ENCODE data around the gene FAR2. TPM values are rescaled to one million over a fixed set of nuclear protein-coding genes. Genes with fewer than 3 reads are reported as not detected.

The FAR2 gene
- total and polyA plus RNA-seq, 2 donors (not counting 3 experiments of a cell fraction or from before 2014, with no cell fraction given) = 32.3 to 61.7 TPM

DNA sequence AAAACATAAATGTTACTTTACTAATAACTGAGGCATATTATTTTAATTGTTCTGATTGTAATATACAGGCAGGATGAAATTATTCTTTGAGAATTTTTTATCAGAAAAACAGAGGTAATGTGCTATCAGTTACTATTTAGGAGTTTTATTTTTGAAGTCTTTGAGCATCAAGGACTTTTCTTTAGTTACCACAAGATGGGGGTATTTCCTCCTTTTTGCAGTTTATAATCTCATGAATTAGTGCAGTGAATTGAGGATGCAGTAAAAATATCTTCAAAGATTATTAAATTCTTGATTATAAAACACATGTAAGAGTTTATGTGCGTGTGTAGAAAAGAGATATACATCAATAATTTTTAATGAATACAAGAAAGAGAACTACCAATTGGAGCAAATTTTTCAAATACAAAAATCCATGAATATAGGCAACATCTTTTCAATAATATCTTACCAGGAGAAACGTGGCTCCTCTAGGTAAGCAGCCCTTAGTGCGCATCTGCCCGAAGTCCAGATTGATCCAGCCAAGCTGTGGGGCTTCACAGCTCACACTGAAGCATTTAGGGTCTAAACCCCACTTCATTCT, 160.3 kb downstream of the FAR2 start:
- TF ChIP-seq, protein P1, sequence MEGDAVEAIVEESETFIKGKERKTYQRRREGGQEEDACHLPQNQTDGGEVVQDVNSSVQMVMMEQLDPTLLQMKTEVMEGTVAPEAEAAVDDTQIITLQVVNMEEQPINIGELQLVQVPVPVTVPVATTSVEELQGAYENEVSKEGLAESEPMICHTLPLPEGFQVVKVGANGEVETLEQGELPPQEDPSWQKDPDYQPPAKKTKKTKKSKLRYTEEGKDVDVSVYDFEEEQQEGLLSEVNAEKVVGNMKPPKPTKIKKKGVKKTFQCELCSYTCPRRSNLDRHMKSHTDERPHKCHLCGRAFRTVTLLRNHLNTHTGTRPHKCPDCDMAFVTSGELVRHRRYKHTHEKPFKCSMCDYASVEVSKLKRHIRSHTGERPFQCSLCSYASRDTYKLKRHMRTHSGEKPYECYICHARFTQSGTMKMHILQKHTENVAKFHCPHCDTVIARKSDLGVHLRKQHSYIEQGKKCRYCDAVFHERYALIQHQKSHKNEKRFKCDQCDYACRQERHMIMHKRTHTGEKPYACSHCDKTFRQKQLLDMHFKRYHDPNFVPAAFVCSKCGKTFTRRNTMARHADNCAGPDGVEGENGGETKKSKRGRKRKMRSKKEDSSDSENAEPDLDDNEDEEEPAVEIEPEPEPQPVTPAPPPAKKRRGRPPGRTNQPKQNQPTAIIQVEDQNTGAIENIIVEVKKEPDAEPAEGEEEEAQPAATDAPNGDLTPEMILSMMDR (IDR thresholded peaks at IDR 0.05; ENCODE audit: extremely low read depth in 1 of 2, insufficient read depth in 1 of 2, low read depth in 1 of 2, low read length in 2 of 2) = peak; percentile 5 to 12
- no peak for TF ChIP-seq FOS (IDR thresholded peaks at IDR 0.05; ENCODE audit: borderline replicate concordance, insufficient read depth, low read length)
- TF ChIP-seq MYC (IDR thresholded peaks at IDR 0.05; ENCODE audit: low read depth, low read length) = no peak
- no peak for TF ChIP-seq EZH2 (IDR thresholded peaks at IDR 0.05; ENCODE audit: borderline replicate concordance, low read depth, low read length, severe bottlenecking)
- H4K20me1 ChIP-seq (replicated peaks; ENCODE audit: control insufficient read depth, extremely low read depth, insufficient read depth, low read length) = no peaks in the 10 kb centered on the region
- H3K9me1 ChIP-seq (replicated peaks; ENCODE audit: control insufficient read depth, extremely low read depth, insufficient read depth, low read length) = no peaks in the 10 kb centered on the region
- H3K27me3 ChIP-seq (ENCODE audit: control insufficient read depth in 2 of 2, insufficient read depth in 2 of 2, low read length in 2 of 2) = no peaks in the 10 kb centered on the region
- H3K36me3 ChIP-seq (ENCODE audit: control insufficient read depth in 2 of 2, extremely low read depth in 1 of 2, insufficient read depth in 2 of 2, low read length in 2 of 2) = peaks cover 2 to 11% of the 10 kb centered on the region in 2 experiments
- no peak overlapping the region for H3K4me3 ChIP-seq (replicated peaks in 1 of 3; ENCODE audit: insufficient read depth in 1 of 3, low read depth in 1 of 3, low read length in 3 of 3)
- H3K4me1 ChIP-seq (ENCODE audit: control insufficient read depth, extremely low read depth, insufficient read depth, low read length) = no peaks in the 10 kb centered on the region
- no peak overlapping the region for H3K27ac ChIP-seq (ENCODE audit: insufficient read depth, low read depth, low read length)
- H3K9me3 ChIP-seq (replicated peaks; ENCODE audit: control insufficient read depth, insufficient read depth, low read length) = no peaks in the 10 kb centered on the region
- no peak overlapping the region for H3K9ac ChIP-seq (replicated peaks; ENCODE audit: extremely low read depth, insufficient read depth, low read length)
- no peak overlapping the region for H3K4me2 ChIP-seq (ENCODE audit: insufficient read depth, low read length)
- dilution Hi-C loops (cut with MboI; ENCODE audit: extremely low pct_ligation_motif_present, low sequenced_read_pairs) = no loop called here
- intact Hi-C loops (cut with micrococcal nuclease) = loop anchor here (10.0 kb wide), 1 partner anchor 205 kb away; no protein-coding TSS in a partner anchor
- DNase-seq (ENCODE audit: low read depth, low spot score) = peak; percentile 8
- ChIA-PET CTCF (interaction anchor here (0.8 to 2.3 kb wide), 3 partner anchors 9 to 236 kb away, joined by 3 to 11 read pairs (median 7); no protein-coding TSS in a partner anchor), POLR2A (no interaction called here)
- no peak for FAIRE-seq
- BruUV-seq (replicated peaks) = no TSS peak
- no peaks in the 10 kb centered on the region for H3K79me2 ChIP-seq (ENCODE audit: control insufficient read depth, insufficient read depth, low read length)
- no peak overlapping the region for H2AFZ ChIP-seq (ENCODE audit: low read depth, low read length)

DNA sequence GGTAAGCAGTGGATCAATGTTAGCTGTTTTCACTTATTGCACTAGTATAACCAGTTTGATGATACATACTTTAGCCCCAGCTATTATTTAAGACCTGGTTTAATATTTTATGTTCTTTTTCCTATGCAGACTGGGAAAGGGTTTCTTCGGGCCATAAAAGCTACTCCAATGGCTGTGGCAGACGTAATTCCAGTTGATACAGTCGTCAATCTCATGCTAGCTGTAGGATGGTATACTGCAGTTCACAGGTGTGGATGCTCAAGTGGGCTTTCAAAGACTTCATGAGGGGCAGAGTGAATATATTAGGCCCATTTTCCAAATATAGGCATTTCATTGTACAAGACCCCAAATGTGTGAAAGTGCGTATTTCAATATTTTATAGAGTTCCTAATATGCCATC, 161.8 kb downstream of the FAR2 start:
- ChIA-PET CTCF (no interaction called here), POLR2A (no interaction called here)
- FAIRE-seq = no peak
- no peak overlapping the region for H2AFZ ChIP-seq (ENCODE audit: low read depth, low read length)
- no peak overlapping the region for H3K4me3 ChIP-seq (replicated peaks in 1 of 3; ENCODE audit: insufficient read depth in 1 of 3, low read depth in 1 of 3, low read length in 3 of 3)
- peaks cover 2 to 11% of the 10 kb centered on the region in 2 experiments for H3K36me3 ChIP-seq (ENCODE audit: control insufficient read depth in 2 of 2, extremely low read depth in 1 of 2, insufficient read depth in 2 of 2, low read length in 2 of 2)
- TF ChIP-seq GATA2 (IDR thresholded peaks at IDR 0.05; ENCODE audit: insufficient read depth, insufficient read length, low read depth, low read length) (no peak), JUN (IDR thresholded peaks at IDR 0.05; ENCODE audit: borderline replicate concordance, insufficient read depth, insufficient read length, low read depth) (no peak), MYC (IDR thresholded peaks at IDR 0.05; ENCODE audit: low read depth, low read length) (no peak), POLR2A (IDR thresholded peaks at IDR 0.05; ENCODE audit: low read depth, low read length) (no peak), FOS (IDR thresholded peaks at IDR 0.05; ENCODE audit: borderline replicate concordance, insufficient read depth, low read length) (no peak), POLR2AphosphoS5 (IDR thresholded peaks at IDR 0.05; ENCODE audit: insufficient read depth, low read depth, low read length) (no peak), EZH2 (IDR thresholded peaks at IDR 0.05; ENCODE audit: borderline replicate concordance, low read depth, low read length, severe bottlenecking) (no peak)
- TF ChIP-seq, protein P2, sequence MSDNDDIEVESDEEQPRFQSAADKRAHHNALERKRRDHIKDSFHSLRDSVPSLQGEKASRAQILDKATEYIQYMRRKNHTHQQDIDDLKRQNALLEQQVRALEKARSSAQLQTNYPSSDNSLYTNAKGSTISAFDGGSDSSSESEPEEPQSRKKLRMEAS (IDR thresholded peaks at IDR 0.05; ENCODE audit: insufficient read depth, insufficient read length) = no peak
- TF ChIP-seq, protein P1 (IDR thresholded peaks at IDR 0.05; ENCODE audit: extremely low read depth in 1 of 2, insufficient read depth in 1 of 2, low read depth in 1 of 2, low read length in 2 of 2) = no peak
- H3K4me2 ChIP-seq (ENCODE audit: insufficient read depth, low read length) = no peak overlapping the region
- H4K20me1 ChIP-seq (replicated peaks; ENCODE audit: control insufficient read depth, extremely low read depth, insufficient read depth, low read length) = no peaks in the 10 kb centered on the region
- H3K9me3 ChIP-seq (replicated peaks; ENCODE audit: control insufficient read depth, insufficient read depth, low read length) = no peaks in the 10 kb centered on the region
- H3K9me1 ChIP-seq (replicated peaks; ENCODE audit: control insufficient read depth, extremely low read depth, insufficient read depth, low read length) = no peaks in the 10 kb centered on the region
- no peaks in the 10 kb centered on the region for H3K79me2 ChIP-seq (ENCODE audit: control insufficient read depth, insufficient read depth, low read length)
- H3K27me3 ChIP-seq (ENCODE audit: control insufficient read depth in 2 of 2, insufficient read depth in 2 of 2, low read length in 2 of 2) = no peaks in the 10 kb centered on the region
- no peaks in the 10 kb centered on the region for H3K4me1 ChIP-seq (ENCODE audit: control insufficient read depth, extremely low read depth, insufficient read depth, low read length)
- DNase-seq (ENCODE audit: low read depth, low spot score) = no peak
- no peak overlapping the region for H3K9ac ChIP-seq (replicated peaks; ENCODE audit: extremely low read depth, insufficient read depth, low read length)
- no peak overlapping the region for H3K27ac ChIP-seq (ENCODE audit: insufficient read depth, low read depth, low read length)
- dilution Hi-C loops (cut with MboI; ENCODE audit: extremely low pct_ligation_motif_present, low sequenced_read_pairs) (no loop called here), intact Hi-C loops (cut with micrococcal nuclease) (no loop called here)
- BruUV-seq (replicated peaks) = no TSS peak

All from endothelial cell of umbilical vein (primary cell).